ENCODE data around the gene COL25A1.
"Not testable (repeated sequence)": the region's sequence is repeated elsewhere in the genome, so short reads cannot be mapped to it uniquely, and the experiment has no call there.

COL25A1 gene

GRCh38 chr4:109119852-109120251 is 182.6 kb downstream of the COL25A1 start:
- no peak for DNase-seq (ENCODE audit: extremely low read depth, low read depth)
- TF ChIP-seq CTCF (IDR thresholded peaks at IDR 0.05; ENCODE audit: low read depth, low read length, missing control alignments): no peak
- no peak overlapping the region for H3K4me3 ChIP-seq (replicated peaks; ENCODE audit: low read depth, low read length)

- DNase-seq (ENCODE audit: extremely low read depth, low read depth): no peak
- TF ChIP-seq CTCF (IDR thresholded peaks at IDR 0.05; ENCODE audit: low read depth, low read length, missing control alignments): no peak
- H3K4me3 ChIP-seq (replicated peaks; ENCODE audit: low read depth, low read length): no peak overlapping the region
Observed at GRCh38 chr4:109118635-109119034, 183.8 kb downstream of the COL25A1 start.

- H3K4me3 ChIP-seq (replicated peaks; ENCODE audit: low read depth, low read length): no peak overlapping the region
- TF ChIP-seq CTCF (IDR thresholded peaks at IDR 0.05; ENCODE audit: low read depth, low read length, missing control alignments): no peak
- no peak for DNase-seq (ENCODE audit: extremely low read depth, low read depth)
Observed at GRCh38 chr4:109114501-109114900, 188.0 kb downstream of the COL25A1 start.

- DNase-seq (ENCODE audit: extremely low read depth, low read depth): peak; percentile 30
- no peak overlapping the region for H3K4me3 ChIP-seq (replicated peaks; ENCODE audit: low read depth, low read length)
- no peak for TF ChIP-seq CTCF (IDR thresholded peaks at IDR 0.05; ENCODE audit: low read depth, low read length, missing control alignments)
Observed at GRCh38 chr4:109113521-109113920, 188.9 kb downstream of the COL25A1 start.

GRCh38 chr4:109111031-109111430 is 191.4 kb downstream of the COL25A1 start:
- DNase-seq (ENCODE audit: extremely low read depth, low read depth): no peak
- H3K4me3 ChIP-seq (replicated peaks; ENCODE audit: low read depth, low read length): no peak overlapping the region
- no peak for TF ChIP-seq CTCF (IDR thresholded peaks at IDR 0.05; ENCODE audit: low read depth, low read length, missing control alignments)

GRCh38 chr4:109108215-109108614 is 194.2 kb downstream of the COL25A1 start:
- DNase-seq (ENCODE audit: extremely low read depth, low read depth): not testable (repeated sequence)

GRCh38 chr4:109094056-109094455 is 208.4 kb downstream of the COL25A1 start:
- no peak overlapping the region for H3K4me3 ChIP-seq (replicated peaks; ENCODE audit: low read depth, low read length)
- no peak for TF ChIP-seq CTCF (IDR thresholded peaks at IDR 0.05; ENCODE audit: low read depth, low read length, missing control alignments)
- no peak for DNase-seq (ENCODE audit: extremely low read depth, low read depth)

More at GRCh38 chr4:109108215-109108614, 194.2 kb downstream of the COL25A1 start:
- H3K4me3 ChIP-seq (replicated peaks; ENCODE audit: low read depth, low read length): not testable (repeated sequence)

Measured in HFF-Myc (cell line).